Epithelial cell of prostate (primary cell): ENCODE data around the gene IYD.
"Not testable (repeated sequence)": the region's sequence is repeated elsewhere in the genome, so short reads cannot be mapped to it uniquely, and the experiment has no call there.

Experiments
- DNase-seq: peaks from one replicate; pipeline ENCODE4 v3.0.0-alpha.2; 2011; ENCODE audit warnings: low read depth, low spot score
- H3K27ac ChIP-seq: fragments of 450-650 bp; 2 replicates; pipeline ENCODE4 v1.5.1; 2017; ENCODE audit warnings: mild to moderate bottlenecking

IYD gene

DNA sequence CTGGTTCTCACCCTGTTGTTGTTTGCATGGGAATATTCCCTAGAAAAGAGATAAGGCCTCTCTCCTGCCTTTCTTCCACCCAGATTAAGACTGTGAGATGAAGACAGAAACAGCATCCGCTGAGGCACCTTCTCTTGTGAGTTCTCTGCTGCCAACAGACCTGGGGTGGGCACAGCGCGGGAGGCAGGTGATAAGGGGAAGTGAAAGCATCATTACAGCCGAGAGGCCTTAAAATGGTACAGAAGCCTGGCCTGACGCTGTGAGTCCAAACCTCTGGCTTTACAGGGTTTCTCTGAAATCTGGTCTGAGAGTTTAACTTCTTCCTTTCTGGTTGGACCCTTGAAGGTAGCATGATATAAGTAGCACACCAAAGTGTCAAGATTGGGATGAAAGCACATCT lies 21.0 kb upstream of the IYD start:
- no peak for DNase-seq
- H3K27ac ChIP-seq, result no peak overlapping the region

DNA sequence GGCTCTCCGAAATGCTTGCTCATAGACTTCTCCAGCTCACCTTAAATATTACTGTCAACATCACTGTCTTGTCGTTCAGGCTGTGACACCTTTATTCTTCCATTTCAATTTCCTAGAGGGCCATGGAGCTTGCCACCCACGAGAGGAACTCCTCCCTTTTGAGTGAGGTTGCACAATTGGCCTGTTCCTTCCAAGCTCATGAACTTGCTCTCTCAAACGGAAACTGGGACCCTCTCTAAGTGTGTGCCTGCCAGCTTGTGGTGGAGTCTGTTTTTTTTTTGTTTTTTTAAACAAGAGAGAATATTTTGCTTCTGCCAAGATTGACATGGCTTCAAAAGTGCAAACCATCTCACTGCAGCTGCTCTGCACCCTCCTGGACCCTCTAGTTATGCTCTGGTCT lies 19.3 kb upstream of the IYD start:
- no peak for DNase-seq
- H3K27ac ChIP-seq, result no peak overlapping the region

DNA sequence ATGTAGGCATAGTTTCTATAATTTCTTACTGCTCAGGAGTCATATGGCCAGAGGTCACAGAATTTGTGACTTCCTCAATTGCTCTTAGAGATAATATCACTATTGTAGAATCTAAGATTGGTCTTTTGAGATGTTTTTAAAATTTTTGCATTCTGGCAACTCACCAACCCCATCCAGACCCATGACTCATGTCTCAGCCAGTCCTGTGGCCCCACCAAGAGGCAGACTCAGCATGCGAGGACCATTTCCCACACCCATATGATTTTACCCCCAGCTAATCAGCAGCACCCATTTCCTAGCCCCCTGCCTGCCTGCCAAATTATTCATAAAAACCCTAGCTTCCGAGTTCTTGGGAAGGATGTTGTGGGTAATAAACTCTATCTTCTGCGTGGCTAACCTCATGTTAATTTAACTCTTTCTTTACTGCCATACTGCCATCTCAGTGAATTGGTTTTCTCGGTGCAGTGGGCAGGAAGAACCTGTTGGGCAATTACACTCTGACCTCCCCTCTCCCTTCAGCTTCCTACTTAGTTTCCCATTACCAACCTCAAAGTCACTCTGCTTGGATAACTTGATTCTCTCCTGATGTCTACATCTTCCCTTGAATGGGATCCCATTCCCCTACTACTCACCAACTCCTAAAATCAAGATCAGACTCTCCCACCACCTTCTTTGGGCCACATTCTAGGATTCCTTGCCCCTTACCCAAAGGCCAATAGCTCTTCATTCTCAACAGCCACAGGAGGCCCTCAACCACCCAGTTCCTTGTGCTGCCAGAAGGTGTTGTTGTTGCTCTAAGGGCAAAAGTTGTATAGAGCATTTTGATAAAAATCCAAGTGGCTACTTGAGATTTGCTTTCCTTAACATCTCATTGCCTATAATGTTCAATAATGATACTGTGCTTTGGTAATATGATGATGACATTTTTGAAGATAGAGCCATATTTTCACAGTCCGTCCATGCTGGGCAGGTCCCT lies 16.2 kb upstream of the IYD start:
- no peak for DNase-seq
- no peak overlapping the region for H3K27ac ChIP-seq

DNA sequence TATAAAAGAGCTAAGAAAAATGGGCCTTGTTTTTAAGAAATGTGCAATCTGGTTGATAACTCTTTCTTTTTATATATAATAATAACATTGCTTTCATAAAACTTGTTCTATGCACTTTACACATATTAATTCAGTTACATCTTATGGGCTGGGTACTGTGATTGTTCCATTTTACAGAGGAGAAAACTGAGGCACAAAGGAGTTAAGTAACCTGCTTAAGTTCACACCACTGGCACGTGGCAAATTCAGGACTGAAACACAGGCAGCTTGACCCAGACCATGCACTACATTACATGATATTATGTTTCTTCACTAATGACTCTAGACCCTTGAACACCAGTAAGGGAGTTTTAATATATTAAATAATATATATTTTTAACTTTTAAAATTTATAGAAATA lies 15.4 kb upstream of the IYD start:
- no peak for DNase-seq
- H3K27ac ChIP-seq, result no peak overlapping the region

DNA sequence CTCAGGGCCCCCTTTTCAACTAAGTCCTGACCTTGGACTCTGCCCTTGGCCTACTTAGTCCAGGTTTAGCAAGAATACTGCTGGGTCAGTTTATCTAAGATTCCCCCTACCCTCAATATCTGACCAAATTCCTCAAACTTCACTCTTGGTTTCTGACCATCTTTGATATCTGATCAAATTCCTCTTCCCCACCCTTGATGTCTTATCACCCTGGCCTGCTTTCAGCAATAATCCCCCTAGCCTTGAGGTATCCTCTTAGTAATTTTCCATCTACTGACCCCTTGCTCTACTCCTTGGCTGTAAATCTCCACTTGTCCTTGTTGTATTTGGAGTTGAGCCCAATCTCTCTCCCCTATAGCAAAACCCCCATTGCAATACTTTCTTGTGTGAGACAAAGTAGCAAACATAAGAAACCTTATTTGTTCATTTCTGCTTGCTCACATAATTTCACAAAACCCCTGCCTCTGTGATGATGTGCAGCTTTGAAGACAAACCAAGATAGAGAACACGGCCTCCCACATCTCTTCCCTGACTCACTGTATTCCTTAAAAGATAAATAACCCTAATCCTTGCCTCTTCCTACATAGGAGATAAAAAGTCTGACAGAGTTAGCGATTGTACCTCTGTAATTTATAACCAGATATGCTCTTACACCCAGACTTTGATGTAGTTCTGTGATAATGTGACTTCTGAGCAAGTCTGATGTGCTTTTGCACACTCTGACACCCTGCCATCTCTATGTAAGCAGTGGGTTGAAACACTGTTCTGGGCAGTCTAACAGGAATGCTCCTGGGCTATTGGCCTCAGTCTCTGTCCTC lies 13.8 kb upstream of the IYD start:
- H3K27ac ChIP-seq, result no peak overlapping the region
- DNase-seq, result no peak

DNA sequence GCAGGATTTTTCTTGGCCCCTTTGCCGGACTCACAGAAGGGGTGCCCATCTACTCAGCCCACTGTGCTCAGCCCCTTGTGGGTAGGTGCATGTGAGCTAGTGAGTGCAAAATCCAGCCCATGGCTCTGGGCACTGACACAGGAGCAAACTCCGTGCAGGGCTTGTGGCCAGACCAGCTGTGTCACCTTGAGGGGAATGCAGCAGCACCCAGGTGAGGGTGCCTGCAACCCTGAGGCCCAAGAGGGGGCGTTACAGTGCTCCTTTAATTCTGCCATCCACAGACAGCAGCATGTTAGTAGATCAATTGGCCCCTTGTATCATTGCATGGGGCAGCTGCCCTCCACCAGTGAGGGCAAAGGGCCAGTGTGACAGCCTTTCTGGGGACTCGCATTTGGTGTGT lies 12.9 kb upstream of the IYD start:
- H3K27ac ChIP-seq, result no peak overlapping the region
- DNase-seq, result no peak

DNA sequence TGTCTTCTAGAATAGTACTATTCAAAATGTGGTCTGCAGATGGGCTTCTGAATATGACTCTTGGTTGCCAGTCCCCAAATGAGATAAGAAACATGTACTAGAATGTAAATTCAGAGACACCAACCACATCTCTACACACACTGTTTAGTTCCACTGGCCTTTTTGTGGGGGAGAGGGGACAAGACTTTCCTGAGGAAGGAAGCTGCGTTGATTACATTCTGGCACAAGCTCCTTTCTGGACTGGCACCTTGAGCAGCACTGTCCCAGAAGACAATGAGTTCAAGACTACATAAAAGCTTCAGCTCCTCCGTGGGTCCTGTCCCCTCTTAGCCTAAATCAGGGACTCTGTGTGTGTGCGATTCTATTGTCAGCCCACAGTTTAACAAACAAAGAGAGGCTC lies 6.9 kb upstream of the IYD start:
- DNase-seq, result no peak
- no peak overlapping the region for H3K27ac ChIP-seq

DNA sequence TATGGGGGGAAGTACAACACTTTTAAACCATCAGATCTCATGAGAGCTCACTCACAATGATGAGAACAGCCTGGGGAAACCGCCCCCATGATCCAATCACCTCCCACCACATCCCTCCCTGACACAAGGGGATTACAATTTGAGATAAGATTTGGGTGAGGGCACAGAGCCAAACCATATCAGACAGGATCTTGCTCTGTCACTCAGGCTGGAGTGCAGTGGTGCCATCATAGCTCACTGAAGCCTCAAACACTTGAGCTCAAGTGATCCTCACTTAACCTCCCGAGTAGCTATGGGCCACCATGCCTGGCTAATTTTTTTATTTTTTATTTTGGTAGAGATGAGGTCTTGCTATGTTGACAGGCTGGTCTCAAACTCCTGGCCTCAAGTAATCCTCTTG lies 5.1 kb upstream of the IYD start:
- no peak for DNase-seq

DNA sequence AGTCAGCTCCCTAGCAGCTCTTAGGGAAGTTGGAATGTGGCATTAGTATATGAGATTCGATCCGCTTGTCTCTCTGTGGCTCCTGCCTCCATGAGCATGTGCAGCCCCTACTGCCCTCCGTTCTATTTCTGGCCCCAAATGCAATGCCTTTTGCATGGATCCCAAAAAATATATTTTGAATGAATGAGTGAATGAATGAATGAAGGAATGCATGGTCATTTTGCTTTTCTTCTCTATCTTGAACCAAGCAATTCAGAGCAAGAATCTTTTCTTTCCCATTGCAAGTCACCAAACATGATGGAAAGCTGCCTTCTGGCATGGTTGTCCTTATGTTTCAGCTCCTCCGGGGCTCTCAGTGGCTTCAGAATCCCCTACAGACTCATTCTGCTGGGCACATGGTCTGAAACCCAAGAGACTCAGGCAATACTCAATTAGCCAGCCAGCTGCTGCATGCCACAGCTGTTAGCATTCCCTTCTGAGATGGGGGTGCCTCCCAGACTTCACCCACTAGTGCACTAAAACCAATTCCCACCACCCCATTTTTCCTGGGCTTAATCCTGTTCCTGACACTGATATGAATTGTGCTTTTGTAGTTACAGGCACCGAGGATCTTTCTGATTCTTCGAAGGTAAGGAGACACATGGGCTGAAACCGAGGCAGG lies 2.6 kb upstream of the IYD start:
- no peak for DNase-seq

More for the DNA sequence above, 5.1 kb upstream of the IYD start:
- no peak overlapping the region for H3K27ac ChIP-seq

DNA sequence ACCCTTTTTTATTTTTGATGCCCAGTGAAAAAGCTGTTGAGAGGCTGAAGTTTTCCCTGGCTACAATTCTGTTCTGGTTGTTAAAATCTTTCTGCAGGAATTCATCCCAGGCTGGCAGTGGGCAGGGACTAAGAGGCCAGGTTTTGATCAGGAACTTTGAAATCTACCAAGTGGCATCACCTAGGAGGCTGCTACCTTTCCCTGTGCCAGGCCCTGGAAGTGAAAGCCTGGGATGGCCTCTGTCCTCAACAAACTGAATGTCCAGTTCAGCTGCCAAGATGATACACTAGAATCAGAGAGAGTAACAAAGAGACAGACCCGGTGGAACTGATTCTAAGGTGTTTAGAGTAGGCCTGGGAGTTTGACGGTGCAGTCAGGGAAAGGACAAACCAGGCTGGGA lies 596 bp downstream of the IYD start:
- no peak for DNase-seq

More for the DNA sequence above, 2.6 kb upstream of the IYD start:
- no peak overlapping the region for H3K27ac ChIP-seq

DNA sequence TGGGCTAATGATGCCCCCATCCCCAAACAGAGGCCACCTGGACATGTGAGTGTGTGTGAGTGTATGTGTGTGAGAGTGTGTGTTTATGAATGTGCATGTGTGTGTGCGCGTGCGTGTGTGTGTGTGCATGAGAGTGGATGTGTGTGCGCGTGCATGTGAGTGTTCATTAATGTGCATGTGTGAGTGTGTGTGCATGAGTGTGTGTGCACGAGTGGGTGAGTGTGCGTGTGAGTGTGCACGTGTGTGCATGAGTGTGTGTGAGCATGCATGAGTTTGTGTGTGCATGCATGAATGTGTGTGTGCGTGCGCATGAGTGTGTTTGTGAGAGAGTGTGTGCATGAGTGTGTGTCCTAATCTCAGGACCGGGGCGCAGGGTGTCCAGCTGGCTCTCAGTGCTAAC lies 1.3 kb downstream of the IYD start:
- no peak overlapping the region for H3K27ac ChIP-seq
- DNase-seq, result no peak

More for the DNA sequence above, 596 bp downstream of the IYD start:
- no peak overlapping the region for H3K27ac ChIP-seq

DNA sequence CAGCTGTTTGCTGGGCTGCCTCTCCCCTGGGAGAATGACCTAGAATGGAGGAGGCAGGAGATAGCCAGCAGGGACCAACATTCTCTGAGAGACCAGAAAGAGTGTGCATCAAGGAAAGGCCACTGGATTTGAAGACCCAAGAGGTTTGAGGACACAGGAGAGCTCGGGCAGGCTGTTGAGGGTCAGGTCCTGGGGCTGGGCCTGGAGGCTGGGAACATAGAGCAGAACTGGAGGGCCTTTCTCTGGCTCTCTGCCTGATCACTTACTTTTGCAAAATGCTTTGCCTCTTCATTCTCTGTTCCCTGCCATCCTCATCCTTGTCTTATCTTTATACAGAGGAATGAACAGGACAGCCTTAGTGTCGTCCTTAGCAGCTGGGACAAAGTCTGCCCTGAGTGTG lies 2.5 kb downstream of the IYD start:
- DNase-seq, result no peak
- no peak overlapping the region for H3K27ac ChIP-seq

DNA sequence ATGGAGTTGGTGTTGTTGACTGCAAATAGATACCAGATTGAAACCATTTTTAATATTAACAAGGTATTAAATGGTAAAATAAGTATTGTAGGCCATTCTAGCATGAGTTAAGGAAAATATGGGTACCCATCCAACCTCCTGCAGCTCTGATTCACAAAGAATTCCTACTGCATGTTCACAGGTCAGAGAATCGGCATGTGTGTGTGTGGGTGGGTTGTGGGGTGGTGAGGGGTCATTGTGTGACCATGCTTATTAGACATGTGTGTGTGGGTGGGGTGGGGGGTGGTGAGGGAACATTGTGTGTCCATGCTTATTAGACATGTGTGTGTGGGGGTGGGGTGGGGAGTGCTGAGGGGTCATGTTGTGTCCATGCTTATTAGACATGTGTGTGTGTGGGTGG lies 3.2 kb downstream of the IYD start:
- H3K27ac ChIP-seq, result no peak overlapping the region
- no peak for DNase-seq

DNA sequence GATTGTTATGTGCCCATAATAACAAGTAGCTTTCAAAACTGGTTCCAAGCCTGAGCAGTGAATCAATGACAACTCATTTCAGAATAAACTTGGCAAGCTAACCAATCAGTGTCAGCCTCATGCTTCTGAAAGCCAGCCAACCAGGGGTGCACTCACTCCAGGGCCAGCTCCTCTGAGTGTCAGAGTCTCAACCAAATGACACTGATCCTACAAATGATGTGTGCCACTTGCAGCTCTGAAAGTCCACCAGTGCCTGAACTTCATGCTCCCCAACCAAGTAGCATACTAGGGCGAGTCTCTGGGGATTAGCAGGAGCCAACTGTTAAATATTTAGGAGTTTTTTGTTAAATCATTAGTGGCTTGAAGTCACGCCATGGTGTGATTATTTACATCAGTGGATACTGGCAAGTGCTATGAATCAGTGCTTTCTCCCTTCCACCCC lies 4.5 kb downstream of the IYD start:
- no peak overlapping the region for H3K27ac ChIP-seq
- peak; percentile 29 for DNase-seq

DNA sequence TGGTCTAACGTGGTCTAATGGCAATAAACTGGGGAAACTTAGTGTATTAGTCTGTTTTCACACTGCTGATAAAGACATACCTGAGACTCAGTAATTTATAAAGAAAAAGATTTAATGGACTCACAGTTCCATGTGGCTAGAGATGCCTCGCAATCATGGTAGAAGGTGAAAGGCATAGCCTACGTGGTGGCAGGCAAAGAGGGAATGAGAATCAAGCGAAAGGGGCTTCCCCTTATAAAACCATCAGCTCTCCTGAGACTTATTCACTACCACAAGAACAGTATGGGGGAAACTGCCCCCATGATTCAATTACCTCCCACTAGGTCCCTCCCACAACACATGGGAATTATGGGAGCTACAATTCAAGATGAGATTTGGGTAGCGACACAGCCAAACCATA lies 5.5 kb downstream of the IYD start:
- not testable (repeated sequence) for H3K27ac ChIP-seq, DNase-seq

DNA sequence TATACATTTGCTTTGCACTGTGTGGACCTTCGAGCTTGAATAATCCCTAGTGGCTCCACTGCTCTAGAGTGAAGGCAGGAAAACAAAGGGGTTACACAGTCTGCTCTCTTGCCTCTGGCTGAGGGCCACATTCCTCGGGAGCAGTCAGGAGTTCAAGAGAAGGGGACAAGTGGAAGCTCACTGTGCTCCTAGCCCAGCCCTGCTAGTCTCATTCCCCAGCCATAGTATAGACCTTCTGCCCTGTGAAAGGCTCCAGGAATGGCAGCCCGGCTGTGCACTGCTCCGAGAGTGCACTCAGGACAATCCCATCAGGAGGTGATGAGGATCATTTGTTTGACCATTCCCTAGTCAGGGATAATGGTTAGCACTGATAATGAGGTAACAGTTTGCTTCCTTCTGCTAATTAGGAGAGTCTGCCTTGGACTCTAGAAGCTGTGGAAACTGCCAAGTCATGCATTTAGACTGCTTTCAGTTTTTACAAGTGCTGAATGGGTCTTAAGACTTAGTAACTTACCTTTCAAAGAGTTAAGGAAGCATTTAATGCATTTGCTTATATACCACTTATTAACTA lies 8.5 kb downstream of the IYD start:
- DNase-seq, result no peak
- H3K27ac ChIP-seq, result no peak overlapping the region

DNA sequence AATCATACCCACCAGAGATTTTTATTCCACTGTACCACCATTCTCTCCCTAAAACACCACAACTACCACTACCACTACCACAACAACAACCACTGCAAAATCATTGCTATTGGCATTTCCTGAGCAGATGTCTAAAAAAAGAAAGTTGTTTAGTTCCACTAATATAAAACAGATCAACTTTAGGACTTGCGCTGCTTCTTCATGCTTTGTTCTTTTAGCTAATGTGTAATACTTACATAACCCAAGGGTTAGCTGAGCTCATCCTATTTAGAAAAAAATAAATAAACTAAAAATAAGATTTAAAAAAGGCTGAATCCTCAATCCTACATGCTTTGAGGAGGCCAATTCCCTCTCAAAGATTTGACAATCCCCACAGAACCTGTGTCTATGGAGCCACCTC lies 11.4 kb downstream of the IYD start:
- no peak for DNase-seq
- H3K27ac ChIP-seq, result no peak overlapping the region

DNA sequence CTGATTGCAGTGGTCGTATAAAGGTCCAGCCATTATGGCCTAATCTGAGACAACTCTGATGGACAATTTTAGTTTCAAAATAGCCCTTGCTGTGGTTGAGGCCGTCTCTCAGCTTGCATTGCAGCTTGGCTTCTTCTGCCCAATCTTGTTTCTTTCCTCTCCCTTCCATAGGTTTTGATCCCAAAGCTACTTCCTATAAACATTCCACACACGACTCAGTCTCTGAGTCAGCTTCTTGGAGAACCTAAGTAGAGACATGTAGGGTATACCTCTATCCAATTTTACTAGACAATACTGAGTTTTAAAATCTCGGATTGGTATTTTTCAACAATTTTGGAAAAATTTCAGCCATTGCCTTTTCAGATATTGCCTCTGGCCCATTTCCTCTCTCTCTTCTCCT lies 13.4 kb downstream of the IYD start:
- no peak for DNase-seq

DNA sequence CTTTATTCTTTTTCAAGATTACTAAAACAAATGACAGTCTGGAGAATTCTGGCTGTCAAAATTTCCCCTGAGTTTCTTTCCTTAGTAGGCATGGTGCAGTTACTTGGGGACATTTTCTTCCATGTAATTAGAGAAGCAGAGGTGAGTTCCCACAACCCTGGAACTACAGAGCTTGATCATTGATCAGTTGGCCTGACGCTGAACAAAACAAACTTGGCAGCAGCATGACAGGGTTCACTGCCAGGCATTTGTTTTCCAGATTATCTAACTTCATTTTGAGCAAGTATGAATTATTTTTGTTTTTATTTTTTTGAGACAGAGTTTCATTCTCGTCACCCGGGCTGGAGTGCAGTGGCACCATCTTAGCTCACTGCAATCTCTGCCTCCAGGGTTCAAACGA lies 22.6 kb downstream of the IYD start:
- H3K27ac ChIP-seq, result no peak overlapping the region
- no peak for DNase-seq

More for the DNA sequence above, 13.4 kb downstream of the IYD start:
- no peak overlapping the region for H3K27ac ChIP-seq

DNA sequence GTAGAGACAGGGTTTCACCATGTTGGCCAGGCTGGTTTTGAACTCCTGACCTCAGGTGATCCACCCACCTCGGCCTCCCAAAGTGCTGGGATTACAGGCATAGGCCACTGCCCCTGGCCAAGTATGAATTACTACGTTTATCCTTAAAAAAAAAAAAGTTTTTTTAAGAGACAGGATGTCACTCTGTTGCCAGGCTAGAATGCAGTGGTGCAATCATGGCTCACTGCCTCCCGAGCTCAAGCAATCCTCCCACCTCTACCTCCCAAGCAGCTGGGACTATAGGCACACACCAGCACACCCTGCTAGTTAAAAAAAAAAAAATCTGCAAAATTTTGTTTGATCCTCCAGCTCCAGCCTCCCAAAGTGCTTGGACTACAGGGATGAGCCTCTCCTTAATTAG lies 23.1 kb downstream of the IYD start:
- DNase-seq, result no peak
- H3K27ac ChIP-seq, result no peak overlapping the region
